H1 (cell line): ENCODE results near the gene CHCHD6. TPM values are rescaled to one million over a fixed set of nuclear protein-coding genes. Genes with fewer than 3 reads are reported as not detected.

Source experiments
- ATF2 ChIP-seq: IDR thresholded peaks from 2 replicates; pipeline ENCODE4 v1.6.1; 2012; ENCODE audit warnings: low read length, inconsistent platforms
- JUND ChIP-seq: IDR thresholded peaks from 2 replicates; pipeline ENCODE4 v1.6.1; 2011; ENCODE audit warnings: mild to moderate bottlenecking, improper control_type of control experiment, low read length
- MAFK ChIP-seq: IDR thresholded peaks from 2 replicates; pipeline ENCODE4 v1.6.1; 2012; ENCODE audit warnings: low read depth, mild to moderate bottlenecking, improper control_type of control experiment, low read length
- SRF ChIP-seq: IDR thresholded peaks from 2 replicates; pipeline ENCODE4 v1.6.1; 2011; ENCODE audit warnings: mild to moderate bottlenecking, low read depth, low read length, moderate library complexity
- polyA plus RNA-seq, 7 experiments: library from polyadenylated mRNA; depleted of rRNA in 3 of 7; stranded (reverse) in 5 of 7; unstranded in 2 of 7; fragments of >200 nt in 5 of 7; fragments of 200-250 nt in 2 of 7; gene quantifications; 1 replicate in 5 of 7; 2 replicates in 1 of 7; 4 replicates in 1 of 7; pipeline versions ENCODE4 v1.2.1 to v1.2.3, GENCODE V29; 2011 to 2013; ENCODE audit warnings: missing spikeins in 2 of 7, mixed read lengths in 2 of 7
- total RNA-seq: library from RNA; stranded (reverse); fragmentation: NEBNext Ultra II Directional; extraction: Animal tissue kit (Norgen Biotek cat#: 25700); gene quantifications from 2 replicates; pipeline ENCODE4 v1.2.1, GENCODE V29; 2021

CHCHD6 gene
- total and polyA plus RNA-seq, 2 of the 8 experiments (the other 6 are each of a cell fraction or from before 2014, with no cell fraction given): 32.4 to 37.6 TPM

- TF ChIP-seq ATF2 (no peak), SRF (no peak), MAFK (no peak), JUND (no peak)
Observed at GRCh38 chr3:126896968-126897367, 192.9 kb downstream of the CHCHD6 start (continued).
